ENCODE results near the gene GDPD3. TPM values are rescaled to one million over a fixed set of nuclear protein-coding genes. Genes with fewer than 3 reads are reported as not detected.

Gene GDPD3
- total RNA-seq, 1 donor from 2014 or later: 4.6 TPM

- DNase-seq: no peak
Observed at GRCh38 chr16:30078744-30079143, 34.6 kb downstream of the GDPD3 start.

DNA sequence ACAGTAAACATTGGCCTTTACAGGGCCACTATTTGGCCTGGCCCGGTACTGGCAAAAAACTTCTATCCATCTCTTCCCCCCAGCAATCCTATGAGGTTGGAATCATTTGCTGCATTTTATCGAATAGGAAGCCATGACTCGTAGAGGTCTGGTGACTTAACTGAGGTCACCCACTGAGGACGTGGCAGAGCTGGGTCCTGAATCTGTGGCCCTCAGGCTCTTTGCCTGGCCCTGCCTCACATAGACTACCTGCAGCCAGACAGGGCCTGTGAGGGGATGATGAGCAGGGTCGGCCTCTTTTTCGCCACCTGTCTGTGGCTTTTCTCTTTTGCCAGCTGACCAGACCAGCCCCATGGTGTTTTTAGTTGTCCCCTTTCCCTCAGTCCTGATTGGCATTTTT lies 35.7 kb downstream of the GDPD3 start:
- no peak for DNase-seq

DNA sequence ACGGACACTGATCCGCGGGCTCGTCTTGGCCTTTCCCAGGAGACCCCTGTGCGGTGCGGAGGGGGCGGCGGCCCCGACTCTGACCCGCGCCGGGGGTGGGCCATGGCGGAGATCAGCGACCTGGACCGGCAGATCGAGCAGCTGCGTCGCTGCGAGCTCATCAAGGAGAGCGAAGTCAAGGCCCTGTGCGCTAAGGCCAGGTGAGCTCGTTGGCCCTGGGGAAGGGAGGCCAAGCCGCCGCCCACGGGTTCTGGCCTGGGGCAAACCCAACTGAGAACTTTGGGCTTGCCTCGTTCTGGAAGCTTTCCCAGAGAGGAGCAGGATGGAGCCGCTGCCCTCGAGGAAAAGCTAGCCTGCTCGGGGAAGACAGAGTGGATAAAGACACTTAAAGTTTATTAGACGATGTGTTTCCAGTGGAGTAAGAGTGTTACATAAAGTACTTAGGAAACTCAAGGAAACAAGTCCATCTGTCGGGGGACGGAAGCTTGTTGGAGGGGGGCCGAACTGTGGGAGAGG lies 37.0 kb downstream of the GDPD3 start:
- no peak for DNase-seq

DNA sequence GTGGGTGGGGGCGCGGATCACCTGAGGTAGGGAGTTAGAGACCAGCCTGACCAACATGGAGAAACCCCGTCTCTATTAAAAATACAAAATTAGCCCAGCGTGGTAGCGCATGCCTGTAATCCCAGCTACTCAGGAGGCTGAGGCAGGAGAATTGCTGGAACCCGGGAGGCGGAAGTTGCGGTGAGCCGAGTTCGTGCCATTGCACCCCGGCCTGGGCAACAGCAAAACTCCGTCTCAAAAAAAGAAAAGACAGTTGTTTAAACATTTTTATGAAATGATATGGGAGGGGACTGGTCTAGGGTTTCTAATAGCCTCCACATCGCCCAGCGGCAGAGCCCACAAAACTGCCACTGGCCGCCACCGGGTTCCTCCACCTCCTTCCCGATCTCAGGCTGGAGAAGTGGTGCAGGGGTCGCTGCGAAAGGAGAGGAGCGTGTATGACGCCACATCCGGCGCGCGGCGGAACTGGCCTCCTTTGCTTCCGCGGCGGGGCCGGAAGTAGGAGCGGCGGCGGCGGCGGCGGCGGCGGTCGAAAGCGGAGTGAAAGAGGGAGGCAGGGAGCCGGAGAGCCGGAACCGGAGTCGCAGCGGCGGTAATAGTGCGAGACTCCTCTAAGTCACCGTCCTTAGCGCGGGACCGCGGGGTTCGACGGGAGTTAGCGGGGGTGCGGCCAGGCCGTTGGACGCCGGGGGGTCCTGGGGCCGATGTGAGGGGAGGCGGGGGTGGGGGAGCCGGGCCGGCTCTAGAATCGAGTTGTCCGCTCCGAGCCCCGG lies 37.6 kb downstream of the GDPD3 start, which contains the start of gene PPP4C:
PPP4C (plus strand) TSS at position 492 of the 773 bp plus-strand sequence. CDS start 384 bp downstream, outside the sequence.
- DNase-seq: peak; percentile 86

DNA sequence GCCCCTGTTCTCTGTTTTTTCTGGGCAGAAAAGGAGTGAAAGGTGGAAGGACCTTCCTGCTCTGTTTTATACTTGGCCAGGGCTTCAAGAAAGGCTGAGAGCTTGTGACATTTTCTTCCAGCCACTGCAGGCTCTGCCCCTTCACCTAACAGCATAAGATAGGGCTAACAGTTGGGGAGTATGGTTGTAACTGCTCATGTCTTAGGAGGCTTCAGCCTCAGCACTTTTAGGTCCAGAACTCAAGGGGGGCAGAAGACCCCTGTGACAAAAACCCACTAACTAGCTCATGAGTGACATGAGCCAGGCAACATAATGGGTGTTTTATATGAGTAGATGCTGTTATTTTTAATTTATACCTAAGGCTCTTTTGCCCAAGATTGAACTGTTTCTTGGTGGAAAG lies 42.8 kb downstream of the GDPD3 start:
- DNase-seq: no peak

GRCh38 chr16:30069611-30070462 lies 43.5 kb downstream of the GDPD3 start:
- no peak for DNase-seq

- no peak for DNase-seq
Observed at GRCh38 chr16:30068750-30069610, 44.4 kb downstream of the GDPD3 start.

DNA sequence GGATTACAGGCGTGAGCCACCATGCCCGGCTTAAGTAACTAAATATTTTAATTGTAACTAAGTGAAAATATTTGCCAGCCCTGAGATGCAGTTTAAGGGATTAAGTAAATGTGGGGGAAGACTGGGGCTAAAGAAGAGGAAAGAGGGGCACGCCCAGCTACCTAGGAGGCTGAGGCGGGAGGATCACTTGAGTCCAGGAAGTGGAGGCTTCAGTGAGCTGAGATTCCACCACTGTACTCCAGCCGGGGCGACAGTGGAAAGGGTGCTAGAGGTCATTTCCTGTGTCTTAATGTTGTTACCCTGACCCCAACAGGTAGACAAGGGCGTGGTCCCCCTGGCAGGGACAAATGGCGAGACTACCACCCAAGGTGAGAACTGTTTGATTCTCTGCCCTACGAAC lies 45.0 kb downstream of the GDPD3 start:
- no peak for DNase-seq

DNA sequence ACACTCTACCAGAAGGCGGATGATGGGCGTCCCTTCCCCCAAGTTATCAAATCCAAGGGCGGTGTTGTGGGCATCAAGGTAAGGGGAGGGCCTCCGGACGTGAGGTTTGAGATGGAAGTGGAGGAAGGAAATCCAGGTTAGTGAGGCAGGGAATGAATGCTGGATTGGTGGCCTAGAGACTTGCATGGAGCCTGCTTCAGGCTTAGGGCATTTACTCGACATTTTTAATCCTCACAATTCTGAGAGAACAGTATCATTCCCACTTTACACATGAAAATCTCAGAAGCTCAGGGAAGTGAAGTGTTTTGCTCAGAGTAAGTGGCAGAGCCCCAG lies 45.8 kb downstream of the GDPD3 start:
- DNase-seq: no peak

GRCh38 chr16:30066761-30067583 lies 46.4 kb downstream of the GDPD3 start:
- no peak for DNase-seq

DNA sequence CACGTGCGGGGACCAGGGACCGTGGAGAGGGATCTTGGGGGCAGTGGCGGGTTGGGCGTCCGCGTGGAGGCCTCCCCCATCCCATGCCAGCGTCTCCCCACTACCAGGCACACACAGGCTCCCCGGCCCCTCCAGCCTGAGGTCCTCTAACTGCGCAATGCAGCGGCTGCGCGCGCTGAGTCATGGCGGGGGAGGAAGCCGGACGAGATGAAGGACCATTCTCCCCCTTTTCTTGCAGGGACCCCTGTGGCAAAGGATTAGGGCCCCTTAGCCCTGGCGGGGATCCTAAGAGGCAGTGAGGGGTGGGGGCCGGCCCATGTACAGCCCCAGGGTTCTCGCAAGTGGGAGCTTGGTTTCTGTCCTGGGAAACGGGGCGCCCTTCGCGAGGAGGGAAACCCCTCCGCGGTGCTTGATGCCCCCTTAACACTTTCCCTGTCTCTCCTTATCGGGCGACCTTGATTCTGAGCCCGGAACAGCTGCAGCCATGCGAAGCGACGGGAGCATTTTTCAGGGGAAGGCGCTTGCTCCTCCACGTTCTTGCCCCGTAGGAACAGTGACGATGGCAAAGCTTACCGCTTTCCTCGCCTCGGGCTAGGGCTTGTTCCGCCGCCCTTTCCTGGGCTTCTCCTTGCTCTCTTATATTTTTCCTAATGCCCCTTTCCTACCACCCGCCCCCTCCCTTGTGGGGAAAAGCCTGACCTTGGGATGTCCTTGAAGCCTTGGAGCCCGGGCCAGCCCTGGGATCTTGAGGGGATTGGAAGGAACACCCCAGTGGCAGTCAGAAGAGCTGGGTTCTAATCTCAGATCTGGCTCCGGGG lies 47.2 kb downstream of the GDPD3 start:
- DNase-seq: no peak

- peak; percentile 99 for DNase-seq
Observed at GRCh38 chr16:30065102-30065942, 48.0 kb downstream of the GDPD3 start, which contains the start of gene ALDOA. Gene ALDOA (plus strand): TSS chr16:30065760. CDS start chr16:30066898, 1,138 bp downstream.

GRCh38 chr16:30064729-30065101 lies 48.6 kb downstream of the GDPD3 start:
- DNase-seq: no peak

DNA sequence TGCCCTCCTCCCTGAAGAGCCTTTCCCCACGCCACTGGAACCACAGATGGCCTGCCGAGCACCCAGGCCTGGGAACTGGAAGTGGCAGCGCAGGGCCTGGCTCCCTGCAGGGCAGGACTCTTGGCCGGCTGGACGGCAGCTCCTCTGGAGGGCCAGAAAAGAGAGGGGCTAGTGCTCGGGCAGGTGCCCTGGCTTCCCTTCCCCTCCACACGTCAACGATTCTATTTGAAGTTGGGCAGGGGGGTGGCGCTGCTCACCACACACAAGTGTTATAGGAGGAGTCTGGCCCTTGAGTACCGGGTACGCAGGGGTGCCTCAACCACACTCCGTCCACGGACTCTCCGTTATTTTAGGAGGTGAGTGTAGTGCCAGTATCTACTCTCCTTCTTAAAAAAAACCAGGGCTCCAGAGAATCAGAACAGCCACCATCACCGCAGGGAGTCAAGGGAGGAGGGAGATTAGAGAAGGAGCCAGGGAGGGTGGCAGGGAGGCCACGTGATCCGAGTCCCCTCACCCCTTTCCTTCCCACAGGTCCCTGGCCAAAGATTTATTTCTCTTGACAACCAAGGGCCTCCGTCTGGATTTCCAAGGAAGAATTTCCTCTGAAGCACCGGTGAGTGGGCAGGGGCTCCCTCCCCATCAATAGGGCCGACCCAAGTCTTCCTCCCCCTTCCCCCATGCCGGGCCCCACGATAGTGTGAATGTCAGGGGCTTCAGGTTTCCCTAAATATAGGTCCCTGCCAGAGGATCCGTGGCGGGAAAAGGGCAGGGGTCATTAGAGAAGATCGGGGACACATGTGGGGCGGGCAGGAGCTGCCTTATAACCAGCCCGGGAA lies 49.2 kb downstream of the GDPD3 start:
- DNase-seq: no peak

DNA sequence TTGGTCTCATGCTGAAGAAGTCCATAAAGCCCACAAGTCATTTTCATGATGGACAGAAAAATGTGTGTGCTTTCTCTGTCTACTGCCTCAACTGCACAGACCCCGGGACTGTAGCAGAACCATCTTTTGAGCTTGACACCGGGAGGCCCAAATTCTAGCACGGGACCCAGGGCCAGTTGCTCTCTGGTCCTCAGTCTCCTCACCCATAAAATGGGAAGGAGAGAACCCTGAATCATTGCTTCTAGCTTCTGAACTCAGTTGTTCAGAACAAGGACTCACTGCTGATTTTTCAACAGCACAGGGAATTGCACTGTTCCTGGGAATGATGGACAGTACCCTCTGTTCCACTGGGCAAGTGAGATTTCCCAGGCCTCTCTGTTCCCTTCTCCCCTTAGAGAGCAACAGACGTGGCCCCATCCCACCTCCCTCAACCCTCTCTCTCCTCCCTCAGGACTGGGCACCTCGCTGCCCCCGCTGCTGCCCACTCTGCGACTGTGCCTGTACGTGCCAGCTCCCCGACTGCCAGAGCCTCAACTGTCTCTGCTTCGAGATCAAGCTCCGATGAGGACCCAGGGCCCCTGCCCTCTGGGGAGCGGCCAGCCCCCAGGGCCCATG lies 50.0 kb downstream of the GDPD3 start:
- no peak for DNase-seq

GRCh38 chr16:30060836-30061554 lies 52.3 kb downstream of the GDPD3 start:
- DNase-seq: no peak

GRCh38 chr16:30060346-30060745 lies 53.0 kb downstream of the GDPD3 start:
- DNase-seq: no peak
